ENCODE results near the gene AK8.

The AK8 gene

DNA sequence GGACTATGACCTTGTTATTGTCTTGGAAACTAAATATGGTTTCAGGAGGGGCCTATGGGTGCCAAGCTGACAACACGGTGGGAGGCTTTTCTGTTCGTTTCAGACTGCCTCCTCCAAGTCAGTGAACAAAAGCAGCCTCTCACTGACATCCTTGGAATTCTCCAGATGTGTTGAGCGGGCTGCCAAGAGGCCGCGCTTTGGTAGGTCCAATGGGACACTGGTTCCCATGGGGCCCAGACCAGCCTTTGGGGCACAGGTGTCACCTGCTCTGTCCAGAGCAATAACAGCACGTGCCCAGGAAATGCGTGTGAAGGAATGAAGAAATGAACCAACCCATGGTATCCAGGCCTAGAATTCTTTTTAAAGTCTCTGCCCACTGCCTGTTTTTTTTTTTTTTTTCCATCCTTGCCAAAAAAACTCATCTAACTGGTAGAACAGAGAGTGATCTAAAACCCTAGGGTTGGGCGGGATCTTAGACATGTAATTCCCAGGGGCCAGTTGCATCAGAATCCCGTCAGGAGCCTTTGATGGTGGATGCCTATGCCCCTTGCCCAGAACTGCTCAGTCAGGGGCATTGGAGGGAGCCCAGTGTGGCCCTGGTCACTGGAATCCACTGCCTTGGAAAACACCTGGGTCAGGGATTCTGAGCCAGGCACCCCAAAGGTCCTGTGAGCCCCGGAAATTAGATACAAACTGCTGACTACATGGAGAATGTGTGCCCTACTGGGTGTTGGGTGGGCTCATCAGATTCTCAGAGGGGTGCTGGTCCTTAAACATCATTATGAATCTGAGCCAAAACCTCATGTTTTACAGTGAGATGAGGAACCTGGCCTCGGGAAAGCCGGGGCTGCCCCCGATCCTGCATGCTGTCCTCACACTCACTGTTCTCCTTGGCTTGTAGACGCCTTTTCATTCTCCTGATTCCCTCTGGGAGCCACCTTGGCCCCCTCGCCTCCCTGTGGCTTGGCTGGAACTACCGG lies 147.7 kb downstream of the AK8 start:
- TF ChIP-seq FOXM1 (IDR thresholded peaks at IDR 0.05; ENCODE audit: borderline replicate concordance, low read depth) (no peak), CEBPB (IDR thresholded peaks at IDR 0.05) (no peak), RAD21 (IDR thresholded peaks at IDR 0.05; ENCODE audit: low read depth) (no peak), ZBTB7A (IDR thresholded peaks at IDR 0.05; ENCODE audit: low read depth) (no peak), TEAD4 (IDR thresholded peaks at IDR 0.05) (no peak), CREB1 (IDR thresholded peaks at IDR 0.05; ENCODE audit: low read depth) (no peak), YY1 (IDR thresholded peaks at IDR 0.05; ENCODE audit: low read depth) (no peak), EP300 (IDR thresholded peaks at IDR 0.05; ENCODE audit: borderline replicate concordance) (no peak), TCF12 (IDR thresholded peaks at IDR 0.05; ENCODE audit: low read depth) (no peak), EGR1 (IDR thresholded peaks at IDR 0.05) (no peak), NFIC (IDR thresholded peaks at IDR 0.05) (no peak)
- TF ChIP-seq, protein P1, sequence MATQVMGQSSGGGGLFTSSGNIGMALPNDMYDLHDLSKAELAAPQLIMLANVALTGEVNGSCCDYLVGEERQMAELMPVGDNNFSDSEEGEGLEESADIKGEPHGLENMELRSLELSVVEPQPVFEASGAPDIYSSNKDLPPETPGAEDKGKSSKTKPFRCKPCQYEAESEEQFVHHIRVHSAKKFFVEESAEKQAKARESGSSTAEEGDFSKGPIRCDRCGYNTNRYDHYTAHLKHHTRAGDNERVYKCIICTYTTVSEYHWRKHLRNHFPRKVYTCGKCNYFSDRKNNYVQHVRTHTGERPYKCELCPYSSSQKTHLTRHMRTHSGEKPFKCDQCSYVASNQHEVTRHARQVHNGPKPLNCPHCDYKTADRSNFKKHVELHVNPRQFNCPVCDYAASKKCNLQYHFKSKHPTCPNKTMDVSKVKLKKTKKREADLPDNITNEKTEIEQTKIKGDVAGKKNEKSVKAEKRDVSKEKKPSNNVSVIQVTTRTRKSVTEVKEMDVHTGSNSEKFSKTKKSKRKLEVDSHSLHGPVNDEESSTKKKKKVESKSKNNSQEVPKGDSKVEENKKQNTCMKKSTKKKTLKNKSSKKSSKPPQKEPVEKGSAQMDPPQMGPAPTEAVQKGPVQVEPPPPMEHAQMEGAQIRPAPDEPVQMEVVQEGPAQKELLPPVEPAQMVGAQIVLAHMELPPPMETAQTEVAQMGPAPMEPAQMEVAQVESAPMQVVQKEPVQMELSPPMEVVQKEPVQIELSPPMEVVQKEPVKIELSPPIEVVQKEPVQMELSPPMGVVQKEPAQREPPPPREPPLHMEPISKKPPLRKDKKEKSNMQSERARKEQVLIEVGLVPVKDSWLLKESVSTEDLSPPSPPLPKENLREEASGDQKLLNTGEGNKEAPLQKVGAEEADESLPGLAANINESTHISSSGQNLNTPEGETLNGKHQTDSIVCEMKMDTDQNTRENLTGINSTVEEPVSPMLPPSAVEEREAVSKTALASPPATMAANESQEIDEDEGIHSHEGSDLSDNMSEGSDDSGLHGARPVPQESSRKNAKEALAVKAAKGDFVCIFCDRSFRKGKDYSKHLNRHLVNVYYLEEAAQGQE (IDR thresholded peaks at IDR 0.05; ENCODE audit: low read depth): no peak
- TF ChIP-seq, protein P2, sequence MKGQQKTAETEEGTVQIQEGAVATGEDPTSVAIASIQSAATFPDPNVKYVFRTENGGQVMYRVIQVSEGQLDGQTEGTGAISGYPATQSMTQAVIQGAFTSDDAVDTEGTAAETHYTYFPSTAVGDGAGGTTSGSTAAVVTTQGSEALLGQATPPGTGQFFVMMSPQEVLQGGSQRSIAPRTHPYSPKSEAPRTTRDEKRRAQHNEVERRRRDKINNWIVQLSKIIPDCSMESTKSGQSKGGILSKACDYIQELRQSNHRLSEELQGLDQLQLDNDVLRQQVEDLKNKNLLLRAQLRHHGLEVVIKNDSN (IDR thresholded peaks at IDR 0.05): no peak
- TF ChIP-seq, protein P3, sequence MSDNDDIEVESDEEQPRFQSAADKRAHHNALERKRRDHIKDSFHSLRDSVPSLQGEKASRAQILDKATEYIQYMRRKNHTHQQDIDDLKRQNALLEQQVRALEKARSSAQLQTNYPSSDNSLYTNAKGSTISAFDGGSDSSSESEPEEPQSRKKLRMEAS (IDR thresholded peaks at IDR 0.05): no peak

DNA sequence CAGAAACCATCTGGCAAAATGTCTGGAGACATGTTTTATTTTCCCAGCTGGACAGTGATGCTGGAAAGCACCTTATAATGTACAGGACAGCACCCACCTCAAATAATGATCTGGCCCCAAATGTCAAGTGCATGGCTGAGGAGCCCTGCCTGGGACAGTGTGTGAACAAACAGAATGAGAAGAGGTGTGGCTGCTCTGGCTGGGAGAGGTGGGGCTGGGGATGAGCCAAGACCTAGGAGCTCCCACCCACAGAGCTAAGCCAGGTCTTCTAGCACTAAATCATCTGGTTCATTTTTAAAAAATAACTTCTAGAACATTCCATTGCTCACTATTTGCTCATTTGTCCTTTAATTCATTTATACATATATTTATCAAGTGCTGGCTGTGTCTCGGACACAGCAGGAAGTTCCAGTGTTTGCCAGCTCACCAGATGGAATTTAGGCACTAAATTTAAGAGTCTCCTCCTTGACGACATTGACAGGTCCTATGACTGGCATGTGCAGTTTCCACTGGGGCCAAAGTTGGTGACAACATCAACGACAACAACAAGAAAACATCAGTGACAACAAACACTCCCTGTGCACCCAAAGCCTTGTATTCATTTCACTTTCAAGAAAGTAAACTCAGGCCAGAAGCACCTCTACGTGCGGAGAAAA lies 148.7 kb downstream of the AK8 start:
- TF ChIP-seq EP300 (IDR thresholded peaks at IDR 0.05; ENCODE audit: borderline replicate concordance) (no peak), NFIC (IDR thresholded peaks at IDR 0.05) (no peak), CEBPB (IDR thresholded peaks at IDR 0.05) (no peak)
- TF ChIP-seq, protein P3 (IDR thresholded peaks at IDR 0.05): no peak

DNA sequence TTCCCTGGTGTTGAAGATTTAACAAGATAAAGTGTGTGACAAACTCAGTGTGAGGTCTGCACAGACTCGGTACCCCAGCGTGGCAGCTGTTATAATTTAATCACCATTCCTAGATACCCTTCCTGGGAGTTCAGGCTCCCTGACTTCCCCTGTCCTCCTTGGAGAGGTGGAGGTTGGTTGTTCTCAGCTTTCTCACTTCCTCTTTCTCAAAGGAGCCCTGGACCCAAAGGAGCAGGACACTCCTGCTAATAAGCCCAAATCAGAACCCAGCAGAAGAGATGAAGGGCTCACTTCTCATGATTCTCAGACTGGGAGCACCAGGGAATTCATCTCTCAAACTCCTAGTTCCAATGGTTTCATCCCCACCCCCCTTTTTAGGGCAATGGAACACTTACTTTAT lies 149.6 kb downstream of the AK8 start:
- TF ChIP-seq NFIC (IDR thresholded peaks at IDR 0.05) (no peak), EP300 (IDR thresholded peaks at IDR 0.05; ENCODE audit: borderline replicate concordance) (no peak), CREB1 (IDR thresholded peaks at IDR 0.05; ENCODE audit: low read depth) (no peak), CEBPB (IDR thresholded peaks at IDR 0.05) (no peak), FOXM1 (IDR thresholded peaks at IDR 0.05; ENCODE audit: borderline replicate concordance, low read depth) (no peak), YY1 (IDR thresholded peaks at IDR 0.05; ENCODE audit: low read depth) (no peak), TAF1 (IDR thresholded peaks at IDR 0.05; ENCODE audit: low read depth) (no peak), RAD21 (IDR thresholded peaks at IDR 0.05; ENCODE audit: low read depth) (no peak), TEAD4 (IDR thresholded peaks at IDR 0.05) (no peak), ZBTB7A (IDR thresholded peaks at IDR 0.05; ENCODE audit: low read depth) (no peak), EGR1 (IDR thresholded peaks at IDR 0.05) (no peak)
- TF ChIP-seq, protein P1 (IDR thresholded peaks at IDR 0.05; ENCODE audit: low read depth): no peak
- TF ChIP-seq, protein P2 (IDR thresholded peaks at IDR 0.05): no peak
- TF ChIP-seq, protein P3 (IDR thresholded peaks at IDR 0.05): no peak

DNA sequence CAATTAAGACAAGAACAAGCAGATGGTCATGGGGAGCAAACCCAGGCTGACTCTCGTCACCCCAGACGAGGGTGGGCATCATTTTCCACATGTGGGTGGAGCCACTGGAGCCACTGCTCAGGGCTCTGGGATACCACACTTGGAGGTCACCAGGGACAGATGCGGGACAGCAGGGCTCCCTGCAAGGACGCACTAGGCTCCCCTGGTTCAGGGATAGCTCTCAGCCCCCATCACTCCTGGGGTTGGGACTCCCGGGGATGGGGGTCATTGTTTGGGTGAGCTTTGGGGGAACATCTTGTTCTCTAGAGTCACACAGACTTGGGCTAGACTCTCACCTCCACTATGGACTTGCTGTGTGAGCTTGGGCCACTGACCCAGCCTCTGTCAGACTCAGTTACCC lies 150.0 kb downstream of the AK8 start:
- no peak for TF ChIP-seq EP300 (IDR thresholded peaks at IDR 0.05; ENCODE audit: borderline replicate concordance)

DNA sequence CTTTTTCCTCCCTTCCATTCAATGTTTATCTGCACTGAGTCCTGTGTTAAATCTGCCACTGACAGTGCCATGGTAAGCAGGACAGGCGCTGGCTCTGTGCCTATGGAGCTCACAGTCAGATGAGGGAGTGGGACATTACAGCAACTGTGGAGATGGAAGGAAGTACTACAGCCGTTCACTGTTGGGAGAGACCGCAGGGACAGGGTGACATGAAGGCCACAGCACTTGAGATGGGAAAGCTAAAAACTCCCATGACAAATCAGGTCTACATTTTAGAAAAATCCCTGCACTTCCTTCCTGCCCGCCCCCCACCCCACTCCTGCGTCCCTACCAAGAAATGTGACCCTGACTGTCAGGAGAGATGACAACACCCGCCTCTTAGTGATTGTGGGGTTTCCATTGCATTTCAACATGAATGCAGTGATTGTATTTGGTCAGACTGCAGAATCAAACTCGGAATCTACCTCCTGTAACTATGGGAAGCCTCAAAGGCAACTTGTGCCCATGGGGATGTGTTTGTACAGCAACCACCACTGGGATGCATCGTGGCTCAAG lies 151.4 kb downstream of the AK8 start:
- TF ChIP-seq RAD21 (IDR thresholded peaks at IDR 0.05; ENCODE audit: low read depth) (no peak), EP300 (IDR thresholded peaks at IDR 0.05; ENCODE audit: borderline replicate concordance) (no peak), CEBPB (IDR thresholded peaks at IDR 0.05) (no peak), YY1 (IDR thresholded peaks at IDR 0.05; ENCODE audit: low read depth) (no peak), NFIC (IDR thresholded peaks at IDR 0.05) (no peak), TCF12 (IDR thresholded peaks at IDR 0.05; ENCODE audit: low read depth) (no peak), CREB1 (IDR thresholded peaks at IDR 0.05; ENCODE audit: low read depth) (no peak), ZBTB7A (IDR thresholded peaks at IDR 0.05; ENCODE audit: low read depth) (no peak), EGR1 (IDR thresholded peaks at IDR 0.05) (no peak), TAF1 (IDR thresholded peaks at IDR 0.05; ENCODE audit: low read depth) (no peak), TEAD4 (IDR thresholded peaks at IDR 0.05) (no peak), FOXM1 (IDR thresholded peaks at IDR 0.05; ENCODE audit: borderline replicate concordance, low read depth) (no peak)
- TF ChIP-seq, protein P1 (IDR thresholded peaks at IDR 0.05; ENCODE audit: low read depth): no peak
- TF ChIP-seq, protein P3 (IDR thresholded peaks at IDR 0.05): no peak
- TF ChIP-seq, protein P2 (IDR thresholded peaks at IDR 0.05): no peak

All from Ishikawa (cell line).